A549 (cell line): Measurements from ENCODE around the gene CEP162.

ENCODE experiments used
- BHLHE40 ChIP-seq: IDR thresholded peaks from 2 replicates; pipeline ENCODE4 v1.6.1; 2012; ENCODE audit warnings: low read depth, low read length, inconsistent platforms
- CEBPB ChIP-seq, 2 experiments: fragments of >200 bp in 1 of 2; sonication (Bioruptor Twin) in 1 of 2; formaldehyde crosslinking in 1 of 2; IDR thresholded peaks; 2 replicates each; pipeline ENCODE4 v1.6.1; 2012 to 2016
- EHF ChIP-seq: fragments of 250-450 bp; sonication (Bioruptor Pico); IDR thresholded peaks from 2 replicates; pipeline ENCODE4 v1.5.0; 2020; ENCODE audit warnings: mild to moderate bottlenecking
- EHMT2 ChIP-seq: fragments of 200-600 bp; sonication (generic); IDR thresholded peaks from 2 replicates; pipeline ENCODE4 v1.6.1; 2016; ENCODE audit warnings: antibody characterized with exemption, low read depth, mild to moderate bottlenecking, moderate library complexity
- EP300 ChIP-seq, 2 experiments: fragments of >200 bp; sonication (Bioruptor Twin); formaldehyde crosslinking; IDR thresholded peaks; 2 replicates in 1 of 2; 3 replicates in 1 of 2; pipeline ENCODE4 v1.6.1; 2016 to 2017
- FOSL2 ChIP-seq, 2 experiments: fragments of 450-650 bp in 1 of 2; fragments of >200 bp in 1 of 2; sonication (Bioruptor Twin) in 1 of 2; formaldehyde crosslinking; IDR thresholded peaks; 2 replicates each; pipeline versions ENCODE4 v1.5.0 to v1.6.1; 2016 to 2020; ENCODE audit warnings: mild to moderate bottlenecking in 1 of 2, moderate library complexity in 1 of 2
- HOXB13 ChIP-seq: fragments of 250-450 bp; sonication (Bioruptor Pico); IDR thresholded peaks from 2 replicates; pipeline ENCODE4 v1.5.0; 2020; ENCODE audit warnings: low read depth, mild to moderate bottlenecking, moderate library complexity
- JUN ChIP-seq, 2 experiments: fragments of >200 bp; sonication (Bioruptor Twin); formaldehyde crosslinking; IDR thresholded peaks; 2 replicates in 1 of 2; 3 replicates in 1 of 2; pipeline ENCODE4 v1.6.1; 2016 to 2017
- JUNB ChIP-seq: fragments of >200 bp; sonication (Bioruptor Twin); formaldehyde crosslinking; IDR thresholded peaks from 2 replicates; pipeline ENCODE4 v1.6.1; 2016
- NR3C1 ChIP-seq: fragments of >200 bp; sonication (Bioruptor Twin); formaldehyde crosslinking; IDR thresholded peaks from 3 replicates; pipeline ENCODE4 v1.6.1; 2017
- POLR2A ChIP-seq: IDR thresholded peaks from 2 replicates; pipeline ENCODE4 v1.6.1; 2012; ENCODE audit warnings: mild to moderate bottlenecking, low read length
- SREBF2 ChIP-seq: fragments of 450-650 bp; IDR thresholded peaks from 2 replicates; pipeline ENCODE4 v1.6.1; 2014; ENCODE audit warnings: mild to moderate bottlenecking, moderate library complexity
- TF ChIP-seq, protein P1 (sequence below): fragments of >200 bp; sonication (Bioruptor Twin); formaldehyde crosslinking; IDR thresholded peaks from 3 replicates; pipeline ENCODE4 v1.5.1; 2016
- TF ChIP-seq, protein P2 (sequence below): fragments of 200-600 bp; sonication (generic); IDR thresholded peaks from 2 replicates; pipeline ENCODE4 v1.6.1; 2016; ENCODE audit warnings: antibody characterized with exemption, mild to moderate bottlenecking, moderate library complexity

DNA sequence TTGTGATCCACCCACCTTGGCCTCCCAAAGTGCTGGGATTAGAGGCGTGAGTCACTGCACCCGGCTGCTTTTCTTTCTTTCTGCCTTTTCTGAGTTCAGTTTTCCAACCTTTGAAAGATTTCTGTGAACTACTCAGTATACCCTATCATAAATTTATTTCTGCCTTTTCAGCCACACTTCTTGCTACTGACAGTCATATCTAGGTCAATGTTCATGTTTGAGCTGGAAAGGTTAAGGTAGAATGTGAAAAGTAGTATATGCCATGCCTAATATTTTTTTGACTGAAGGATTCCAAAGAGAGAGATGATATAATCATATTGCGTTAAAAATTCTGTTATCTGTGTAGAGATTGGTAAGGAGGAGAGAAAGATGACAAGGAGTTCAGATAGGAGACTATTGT, 25.9 kb upstream of the CEP162 start:
- TF ChIP-seq EP300 (IDR thresholded peaks at IDR 0.05): no peak
- TF ChIP-seq HOXB13: no peak
- TF ChIP-seq SREBF2: no peak
- TF ChIP-seq, protein P1, sequence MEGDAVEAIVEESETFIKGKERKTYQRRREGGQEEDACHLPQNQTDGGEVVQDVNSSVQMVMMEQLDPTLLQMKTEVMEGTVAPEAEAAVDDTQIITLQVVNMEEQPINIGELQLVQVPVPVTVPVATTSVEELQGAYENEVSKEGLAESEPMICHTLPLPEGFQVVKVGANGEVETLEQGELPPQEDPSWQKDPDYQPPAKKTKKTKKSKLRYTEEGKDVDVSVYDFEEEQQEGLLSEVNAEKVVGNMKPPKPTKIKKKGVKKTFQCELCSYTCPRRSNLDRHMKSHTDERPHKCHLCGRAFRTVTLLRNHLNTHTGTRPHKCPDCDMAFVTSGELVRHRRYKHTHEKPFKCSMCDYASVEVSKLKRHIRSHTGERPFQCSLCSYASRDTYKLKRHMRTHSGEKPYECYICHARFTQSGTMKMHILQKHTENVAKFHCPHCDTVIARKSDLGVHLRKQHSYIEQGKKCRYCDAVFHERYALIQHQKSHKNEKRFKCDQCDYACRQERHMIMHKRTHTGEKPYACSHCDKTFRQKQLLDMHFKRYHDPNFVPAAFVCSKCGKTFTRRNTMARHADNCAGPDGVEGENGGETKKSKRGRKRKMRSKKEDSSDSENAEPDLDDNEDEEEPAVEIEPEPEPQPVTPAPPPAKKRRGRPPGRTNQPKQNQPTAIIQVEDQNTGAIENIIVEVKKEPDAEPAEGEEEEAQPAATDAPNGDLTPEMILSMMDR: no peak
- TF ChIP-seq POLR2A: no peak
- no peak for TF ChIP-seq EHF
- TF ChIP-seq BHLHE40: no peak
- no peak for TF ChIP-seq JUN (IDR thresholded peaks at IDR 0.05)
- no peak for TF ChIP-seq FOSL2 (IDR thresholded peaks at IDR 0.05)
- no peak for TF ChIP-seq FOSL2 (CRISPR knock-in tag; IDR thresholded peaks at IDR 0.05)
- TF ChIP-seq, protein P2, sequence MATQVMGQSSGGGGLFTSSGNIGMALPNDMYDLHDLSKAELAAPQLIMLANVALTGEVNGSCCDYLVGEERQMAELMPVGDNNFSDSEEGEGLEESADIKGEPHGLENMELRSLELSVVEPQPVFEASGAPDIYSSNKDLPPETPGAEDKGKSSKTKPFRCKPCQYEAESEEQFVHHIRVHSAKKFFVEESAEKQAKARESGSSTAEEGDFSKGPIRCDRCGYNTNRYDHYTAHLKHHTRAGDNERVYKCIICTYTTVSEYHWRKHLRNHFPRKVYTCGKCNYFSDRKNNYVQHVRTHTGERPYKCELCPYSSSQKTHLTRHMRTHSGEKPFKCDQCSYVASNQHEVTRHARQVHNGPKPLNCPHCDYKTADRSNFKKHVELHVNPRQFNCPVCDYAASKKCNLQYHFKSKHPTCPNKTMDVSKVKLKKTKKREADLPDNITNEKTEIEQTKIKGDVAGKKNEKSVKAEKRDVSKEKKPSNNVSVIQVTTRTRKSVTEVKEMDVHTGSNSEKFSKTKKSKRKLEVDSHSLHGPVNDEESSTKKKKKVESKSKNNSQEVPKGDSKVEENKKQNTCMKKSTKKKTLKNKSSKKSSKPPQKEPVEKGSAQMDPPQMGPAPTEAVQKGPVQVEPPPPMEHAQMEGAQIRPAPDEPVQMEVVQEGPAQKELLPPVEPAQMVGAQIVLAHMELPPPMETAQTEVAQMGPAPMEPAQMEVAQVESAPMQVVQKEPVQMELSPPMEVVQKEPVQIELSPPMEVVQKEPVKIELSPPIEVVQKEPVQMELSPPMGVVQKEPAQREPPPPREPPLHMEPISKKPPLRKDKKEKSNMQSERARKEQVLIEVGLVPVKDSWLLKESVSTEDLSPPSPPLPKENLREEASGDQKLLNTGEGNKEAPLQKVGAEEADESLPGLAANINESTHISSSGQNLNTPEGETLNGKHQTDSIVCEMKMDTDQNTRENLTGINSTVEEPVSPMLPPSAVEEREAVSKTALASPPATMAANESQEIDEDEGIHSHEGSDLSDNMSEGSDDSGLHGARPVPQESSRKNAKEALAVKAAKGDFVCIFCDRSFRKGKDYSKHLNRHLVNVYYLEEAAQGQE: no peak
- TF ChIP-seq NR3C1: no peak
- TF ChIP-seq EHMT2: no peak
- no peak for TF ChIP-seq CEBPB (IDR thresholded peaks at IDR 0.05)
- TF ChIP-seq JUNB: no peak
